Right lobe of liver (tissue), 6 donors: ENCODE results near the gene ST3GAL5. TPM values are rescaled to one million over a fixed set of nuclear protein-coding genes. Genes with fewer than 3 reads are reported as not detected.

ENCODE experiments used
- ATAC-seq, 4 donors: fragments of 200-7000 bp; cut with Tn5 transposase; one replicate each; pipeline ENCODE4 v1.9.1; 2020; ENCODE audit warnings: mild to moderate bottlenecking in 4 of 4, moderate library complexity in 4 of 4
- DNase-seq, 3 donors: peaks; one replicate each; pipeline ENCODE4 v3.0.0-alpha.2; 2020
- H3K27ac ChIP-seq, 3 donors: fragments of 200-600 bp; one replicate each; pipeline ENCODE4 v1.8.0; 2022
- H3K27me3 ChIP-seq, 2 donors: fragments of 200-600 bp; one replicate each; pipeline ENCODE4 v1.8.0; 2022
- H3K36me3 ChIP-seq, 4 donors: fragments of 200-600 bp; sonication (generic) in 1 of 4; one replicate each; pipeline versions ENCODE4 v1.5.1 to v1.8.0; 2017 to 2022; ENCODE audit warnings: control low read depth in 1 of 4
- H3K4me1 ChIP-seq, 4 donors: fragments of 200-600 bp; sonication (generic) in 1 of 4; one replicate each; pipeline versions ENCODE4 v1.5.1 to v1.8.0; 2017 to 2022; ENCODE audit warnings: control low read depth in 1 of 4
- H3K4me3 ChIP-seq, 3 donors: fragments of 200-600 bp; one replicate each; pipeline ENCODE4 v1.8.0; 2022
- H3K9me3 ChIP-seq, 4 donors: fragments of 200-600 bp; sonication (generic) in 1 of 4; one replicate each; pipeline versions ENCODE4 v1.5.1 to v1.8.0; 2017 to 2022; ENCODE audit warnings: control low read depth in 1 of 4
- POLR2A ChIP-seq: fragments of 450-650 bp; IDR thresholded peaks from one replicate; pipeline ENCODE4 v1.6.1; 2017; ENCODE audit warnings: antibody characterized with exemption, mild to moderate bottlenecking
- WGBS: methylation state at CpG from one replicate; pipeline ENCODE4 v1.1.6; 2018; ENCODE audit warnings: low coverage, low lambda C conversion rate; ENCODE audit not compliant: insufficient coverage; ENCODE audit errors: missing lambda C conversion rate; 5-methylcytosine and 5-hydroxymethylcytosine counted together
- intact Hi-C, 2 donors: fragments of 100-400 bp; cut with DNase I; formaldehyde crosslinking; loops; one replicate each; pipeline versions ENCODE4 v1.11.2 to v1.14.1; 2022
- total RNA-seq, 6 experiments: library from RNA; depleted of rRNA in 2 of 6; stranded (reverse); fragments of >200 nt in 2 of 6; fragmentation: NEBNext Ultra II Directional in 3 of 6; extraction: Animal tissue kit (Norgen Biotek cat#: 25700) in 3 of 6; gene quantifications; one replicate each; pipeline versions ENCODE4 v1.1.0 to v1.2.4, GENCODE V29; 2016 to 2023
- TF ChIP-seq, protein P1 (sequence below), 4 donors: fragments of 200-600 bp in 3 of 4; fragments of 450-650 bp in 1 of 4; IDR thresholded peaks; one replicate each; pipeline versions ENCODE4 v1.5.1 to v1.8.0; 2016 to 2022; ENCODE audit warnings: antibody characterized with exemption in 4 of 4, mild to moderate bottlenecking in 2 of 4
- donor health status: DM: no; HTN: yes; CAD: no.
- donor health status: DM: no; HTN: no; CAD: no.
- donor health status: DM: no; HTN: no; CAD: no.
- donor health status: DM: no; HTN: yes; CAD: no.
- donor health status: DM: no; HTN: yes; CAD: no.

ST3GAL5 gene
- total RNA-seq, 6 experiments from 2014 or later: 8.6 to 22.2 (median 10.9) TPM

DNA sequence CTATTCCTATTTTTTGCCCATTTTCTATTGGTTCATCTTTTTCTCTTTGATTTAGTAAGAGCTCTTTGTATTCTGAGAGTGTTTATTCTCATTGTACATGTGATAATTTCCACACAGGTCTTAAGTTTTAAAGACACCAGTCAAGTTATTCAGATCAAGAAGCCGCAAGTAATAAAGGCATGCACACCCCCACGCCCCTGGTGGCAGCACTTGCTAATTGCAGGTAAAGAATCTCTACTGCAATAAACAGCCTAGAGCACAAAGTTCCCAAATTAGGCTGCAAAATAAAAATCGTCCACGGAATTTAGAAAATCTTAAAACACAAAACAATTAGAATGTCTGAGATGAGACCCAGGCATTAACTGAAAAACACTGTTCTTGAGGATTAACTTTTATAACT, 45.2 kb downstream of the ST3GAL5 start:
- H3K9me3 ChIP-seq: no peaks in the 10 kb centered on the region
- intact Hi-C loops: no loop called here
- TF ChIP-seq, protein P1, sequence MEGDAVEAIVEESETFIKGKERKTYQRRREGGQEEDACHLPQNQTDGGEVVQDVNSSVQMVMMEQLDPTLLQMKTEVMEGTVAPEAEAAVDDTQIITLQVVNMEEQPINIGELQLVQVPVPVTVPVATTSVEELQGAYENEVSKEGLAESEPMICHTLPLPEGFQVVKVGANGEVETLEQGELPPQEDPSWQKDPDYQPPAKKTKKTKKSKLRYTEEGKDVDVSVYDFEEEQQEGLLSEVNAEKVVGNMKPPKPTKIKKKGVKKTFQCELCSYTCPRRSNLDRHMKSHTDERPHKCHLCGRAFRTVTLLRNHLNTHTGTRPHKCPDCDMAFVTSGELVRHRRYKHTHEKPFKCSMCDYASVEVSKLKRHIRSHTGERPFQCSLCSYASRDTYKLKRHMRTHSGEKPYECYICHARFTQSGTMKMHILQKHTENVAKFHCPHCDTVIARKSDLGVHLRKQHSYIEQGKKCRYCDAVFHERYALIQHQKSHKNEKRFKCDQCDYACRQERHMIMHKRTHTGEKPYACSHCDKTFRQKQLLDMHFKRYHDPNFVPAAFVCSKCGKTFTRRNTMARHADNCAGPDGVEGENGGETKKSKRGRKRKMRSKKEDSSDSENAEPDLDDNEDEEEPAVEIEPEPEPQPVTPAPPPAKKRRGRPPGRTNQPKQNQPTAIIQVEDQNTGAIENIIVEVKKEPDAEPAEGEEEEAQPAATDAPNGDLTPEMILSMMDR (IDR thresholded peaks at IDR 0.05): peak; percentile 7 to 40 (median 22)
- TF ChIP-seq POLR2A: no peak
- peak in 1 of 4 donors; percentile 45 for ATAC-seq
- no peaks in the 10 kb centered on the region for H3K4me1 ChIP-seq
- no peak overlapping the region for H3K27ac ChIP-seq
- no peak overlapping the region for H3K4me3 ChIP-seq
- H3K27me3 ChIP-seq: no peaks in the 10 kb centered on the region
- 65% methylated on average over 4 of the region's 4 CpGs for WGBS
- peaks cover 0 to 29% (median 2%) of the 10 kb centered on the region in 4 donors for H3K36me3 ChIP-seq
- DNase-seq: no peak

GRCh38 chr2:85840091-85840490, 48.7 kb downstream of the ST3GAL5 start:
- Histone ChIP-seq H3K27me3 (no peaks in the 10 kb centered on the region), H3K36me3 (peaks cover 0 to 9% (median 2%) of the 10 kb centered on the region in 4 donors), H3K4me3 (no peak overlapping the region), H3K27ac (no peak overlapping the region), H3K9me3 (no peaks in the 10 kb centered on the region), H3K4me1 (peaks cover 0 to 2% (median 0%) of the 10 kb centered on the region in 4 donors)
- intact Hi-C loops: no loop called here
- no peak for DNase-seq
- TF ChIP-seq POLR2A: no peak
- TF ChIP-seq, protein P1 (IDR thresholded peaks at IDR 0.05): no peak
- no peak for ATAC-seq
- WGBS: 89% methylated on average over 9 of the region's 9 CpGs

DNA sequence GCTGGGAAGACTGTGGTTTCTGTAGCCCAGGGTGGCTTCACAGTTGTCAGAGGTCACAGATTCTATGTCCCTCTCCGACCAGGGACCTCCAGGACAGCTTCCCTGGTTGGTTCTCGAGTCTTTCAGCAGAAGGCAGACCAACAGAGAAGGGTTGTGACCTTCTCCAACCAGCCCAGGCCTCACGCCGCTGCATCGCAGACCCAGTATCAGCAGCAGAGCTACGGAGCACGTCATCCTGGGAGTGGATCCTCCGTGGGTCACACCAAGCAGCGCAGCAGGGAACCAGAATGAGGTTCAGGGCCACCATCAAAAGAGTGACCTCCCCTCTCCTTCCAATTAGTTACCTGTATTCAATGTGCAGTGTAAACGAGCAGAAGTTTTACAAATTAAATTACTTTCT, 49.3 kb downstream of the ST3GAL5 start:
- Histone ChIP-seq H3K9me3 (no peaks in the 10 kb centered on the region), H3K4me3 (no peak overlapping the region), H3K36me3 (peaks cover 0 to 8% (median 2%) of the 10 kb centered on the region in 4 donors), H3K4me1 (peaks cover 0 to 5% (median 0%) of the 10 kb centered on the region in 4 donors), H3K27me3 (no peaks in the 10 kb centered on the region), H3K27ac (no peak overlapping the region)
- DNase-seq (no peak), ATAC-seq (no peak)
- intact Hi-C loops: no loop called here
- no peak for TF ChIP-seq POLR2A
- TF ChIP-seq, protein P1 (IDR thresholded peaks at IDR 0.05): no peak
- WGBS: 85% methylated on average over 4 of the region's 10 CpGs

DNA sequence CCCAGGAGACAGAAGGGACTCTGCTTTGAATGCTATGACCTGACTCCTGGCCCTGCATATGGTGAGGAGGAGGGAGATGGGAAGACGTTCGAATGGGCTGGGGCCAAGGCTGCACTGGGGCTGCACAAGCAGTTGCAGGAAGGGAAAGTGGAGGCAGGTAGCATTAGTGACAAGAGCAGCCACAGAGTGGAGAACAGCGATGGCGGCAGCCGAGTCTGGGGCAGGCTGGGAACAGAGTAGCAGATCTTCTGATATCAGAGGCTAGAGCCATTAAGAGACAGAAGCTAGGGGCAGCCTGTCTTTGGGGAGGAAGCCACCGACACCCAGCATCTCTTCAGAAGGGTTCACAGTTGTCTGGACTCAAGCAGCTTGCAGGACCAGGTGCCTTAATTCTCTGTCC, 50.1 kb downstream of the ST3GAL5 start:
- H3K9me3 ChIP-seq: no peaks in the 10 kb centered on the region
- peaks cover 0 to 8% (median 2%) of the 10 kb centered on the region in 4 donors for H3K36me3 ChIP-seq
- intact Hi-C loops: no loop called here
- ATAC-seq: no peak
- TF ChIP-seq, protein P1 (IDR thresholded peaks at IDR 0.05): no peak
- TF ChIP-seq POLR2A: no peak
- no peaks in the 10 kb centered on the region for H3K27me3 ChIP-seq
- no peak overlapping the region for H3K4me3 ChIP-seq
- WGBS: 92% methylated on average over 5 of the region's 6 CpGs
- DNase-seq: no peak
- peaks cover 0 to 5% (median 0%) of the 10 kb centered on the region in 4 donors for H3K4me1 ChIP-seq
- H3K27ac ChIP-seq: no peak overlapping the region

GRCh38 chr2:85838181-85838580, 50.6 kb downstream of the ST3GAL5 start:
- DNase-seq (no peak), ATAC-seq (peak in 1 of 4 donors; percentile 20)
- TF ChIP-seq, protein P1 (IDR thresholded peaks at IDR 0.05): no peak
- TF ChIP-seq POLR2A: no peak
- no peak overlapping the region for H3K4me3 ChIP-seq
- 100% methylated on average over 1 of the region's 4 CpGs for WGBS
- intact Hi-C loops: no loop called here
- no peak overlapping the region for H3K27ac ChIP-seq
- peaks cover 0 to 8% (median 2%) of the 10 kb centered on the region in 4 donors for H3K36me3 ChIP-seq
- H3K4me1 ChIP-seq: peaks cover 0 to 5% (median 0%) of the 10 kb centered on the region in 4 donors
- no peaks in the 10 kb centered on the region for H3K27me3 ChIP-seq
- no peaks in the 10 kb centered on the region for H3K9me3 ChIP-seq
